Fibroblast of skin of abdomen (primary cell): ENCODE results near the gene FERD3L. TPM values are rescaled to one million over a fixed set of nuclear protein-coding genes. Genes with fewer than 3 reads are reported as not detected.
"Not testable (repeated sequence)": the region's sequence is repeated elsewhere in the genome, so short reads cannot be mapped to it uniquely, and the experiment has no call there.

Source experiments
- DNase-seq: peaks from one replicate; pipeline ENCODE4 v3.0.0-alpha.2; 2013
- polyA plus RNA-seq, 2 experiments: library from polyadenylated mRNA; unstranded; fragments of 120-200 nt; gene quantifications; one replicate each; pipeline ENCODE4 v1.2.1, GENCODE V29; 2013; ENCODE audit not compliant: insufficient read length in 2 of 2

The FERD3L gene
- polyA plus RNA-seq (2013, experiment 1 of 2; ENCODE audit: insufficient read length), result not detected
- polyA plus RNA-seq (2013, experiment 2 of 2; ENCODE audit: insufficient read length), result not detected

- no peak for DNase-seq
Measured at GRCh38 chr7:19144661-19145433, at the start of gene FERD3L. FERD3L (minus strand) TSS chr7:19145421; CDS start chr7:19145362, 59 bp downstream.

- not testable (repeated sequence) for DNase-seq
Measured at GRCh38 chr7:19194417-19194816, 49.2 kb upstream of the FERD3L start.

- no peak for DNase-seq
Measured at GRCh38 chr7:19181634-19182033, 36.4 kb upstream of the FERD3L start.

- DNase-seq, result no peak
Measured at GRCh38 chr7:19178595-19178994, 33.4 kb upstream of the FERD3L start.

GRCh38 chr7:19177269-19177668, 32.0 kb upstream of the FERD3L start:
- peak; percentile 12 for DNase-seq

GRCh38 chr7:19175241-19175640, 30.0 kb upstream of the FERD3L start:
- DNase-seq, result no peak

- no peak for DNase-seq
Measured at GRCh38 chr7:19161671-19162070, 16.4 kb upstream of the FERD3L start.

- peak; percentile 31 for DNase-seq
Measured at GRCh38 chr7:19146699-19147098, 1.5 kb upstream of the FERD3L start.

GRCh38 chr7:19145434-19146115, 354 bp upstream of the FERD3L start:
- no peak for DNase-seq

- no peak for DNase-seq
Measured at GRCh38 chr7:19143881-19144574, 1.2 kb downstream of the FERD3L start.

- DNase-seq, result no peak
Measured at GRCh38 chr7:19139706-19140327, 5.4 kb downstream of the FERD3L start.

- peak; percentile 78 for DNase-seq
Measured at GRCh38 chr7:19133886-19134285, 11.3 kb downstream of the FERD3L start.

- no peak for DNase-seq
Measured at GRCh38 chr7:19133390-19133789, 11.8 kb downstream of the FERD3L start.

- no peak for DNase-seq
Measured at GRCh38 chr7:19128856-19129255, 16.4 kb downstream of the FERD3L start.

- DNase-seq, result peak; percentile 64
Measured at GRCh38 chr7:19121977-19122588, 23.1 kb downstream of the FERD3L start.

GRCh38 chr7:19119870-19120486, 25.2 kb downstream of the FERD3L start:
- no peak for DNase-seq

GRCh38 chr7:19119372-19119771, 25.8 kb downstream of the FERD3L start:
- no peak for DNase-seq

GRCh38 chr7:19118636-19119371, 26.4 kb downstream of the FERD3L start:
- peak; percentile 67 for DNase-seq

- peak; percentile 56 for DNase-seq
Measured at GRCh38 chr7:19117870-19118608, 27.2 kb downstream of the FERD3L start.
